ENCODE data around the gene HNF1A.
A peak's percentile ranks its signal among the peaks of the same experiment; 100 is the strongest.

HNF1A gene

GRCh38 chr12:120979220-120979861 lies 998 bp downstream of the HNF1A start:
- Histone ChIP-seq H3K27me3 (ENCODE audit: insufficient read depth, poor library complexity, severe bottlenecking) (no peaks in the 10 kb centered on the region), H3K4me3 (replicated peaks; ENCODE audit: insufficient read depth, low read length) (no peak overlapping the region), H3K27ac (replicated peaks) (no peak overlapping the region)
- TF ChIP-seq POLR2AphosphoS5 (IDR thresholded peaks at IDR 0.05; ENCODE audit: low read depth) (no peak), CTCF (IDR thresholded peaks at IDR 0.05; ENCODE audit: insufficient read depth, low read length) (no peak), REST (IDR thresholded peaks at IDR 0.05; ENCODE audit: insufficient replicate concordance, low read depth) (no peak), SPI1 (IDR thresholded peaks at IDR 0.05; ENCODE audit: borderline replicate concordance, low read depth) (no peak), GABPA (IDR thresholded peaks at IDR 0.05; ENCODE audit: low read depth) (no peak)
- DNase-seq (ENCODE audit: low read depth in 1 of 2, low spot score in 1 of 2), result no peak

- Histone ChIP-seq H3K4me3 (replicated peaks; ENCODE audit: insufficient read depth, low read length) (no peak overlapping the region), H3K27me3 (ENCODE audit: insufficient read depth, poor library complexity, severe bottlenecking) (no peaks in the 10 kb centered on the region), H3K27ac (replicated peaks) (no peak overlapping the region)
- no peak for DNase-seq (ENCODE audit: low read depth in 1 of 2, low spot score in 1 of 2)
- TF ChIP-seq GABPA (IDR thresholded peaks at IDR 0.05; ENCODE audit: low read depth) (no peak), CTCF (IDR thresholded peaks at IDR 0.05; ENCODE audit: insufficient read depth, low read length) (no peak), REST (IDR thresholded peaks at IDR 0.05; ENCODE audit: insufficient replicate concordance, low read depth) (peak; percentile 84)
Observed at GRCh38 chr12:120979862-120980696, 1.7 kb downstream of the HNF1A start.

GRCh38 chr12:120980800-120981368 lies 2.5 kb downstream of the HNF1A start:
- TF ChIP-seq POLR2AphosphoS5 (IDR thresholded peaks at IDR 0.05; ENCODE audit: low read depth), result no peak
- TF ChIP-seq REST (IDR thresholded peaks at IDR 0.05; ENCODE audit: insufficient replicate concordance, low read depth), result no peak
- TF ChIP-seq CTCF (IDR thresholded peaks at IDR 0.05; ENCODE audit: insufficient read depth, low read length), result no peak
- TF ChIP-seq GABPA (IDR thresholded peaks at IDR 0.05; ENCODE audit: low read depth), result no peak
- TF ChIP-seq SPI1 (IDR thresholded peaks at IDR 0.05; ENCODE audit: borderline replicate concordance, low read depth), result no peak
- Histone ChIP-seq H3K27ac (replicated peaks) (no peak overlapping the region), H3K27me3 (ENCODE audit: insufficient read depth, poor library complexity, severe bottlenecking) (no peaks in the 10 kb centered on the region), H3K4me3 (replicated peaks; ENCODE audit: insufficient read depth, low read length) (no peak overlapping the region)
- no peak for DNase-seq (ENCODE audit: low read depth in 1 of 2, low spot score in 1 of 2)

Measured in HL-60 (cell line).